GM18870 (cell line): ENCODE measurements around the gene AMT.
A peak's percentile ranks its signal among the peaks of the same experiment; 100 is the strongest.

ENCODE experiments used
- ATAC-seq: cut with Tn5 transposase; IDR thresholded peaks from one replicate; pipeline ENCODE4 v1.9.1; 2021; ENCODE audit warnings: moderate library complexity; ENCODE audit not compliant: unreplicated experiment

The AMT gene

GRCh38 chr3:49422379-49423248, at the start of gene AMT:
AMT (minus strand) TSS chr3:49422473; CDS start chr3:49422450, 23 bp downstream.
- no peak for ATAC-seq

DNA sequence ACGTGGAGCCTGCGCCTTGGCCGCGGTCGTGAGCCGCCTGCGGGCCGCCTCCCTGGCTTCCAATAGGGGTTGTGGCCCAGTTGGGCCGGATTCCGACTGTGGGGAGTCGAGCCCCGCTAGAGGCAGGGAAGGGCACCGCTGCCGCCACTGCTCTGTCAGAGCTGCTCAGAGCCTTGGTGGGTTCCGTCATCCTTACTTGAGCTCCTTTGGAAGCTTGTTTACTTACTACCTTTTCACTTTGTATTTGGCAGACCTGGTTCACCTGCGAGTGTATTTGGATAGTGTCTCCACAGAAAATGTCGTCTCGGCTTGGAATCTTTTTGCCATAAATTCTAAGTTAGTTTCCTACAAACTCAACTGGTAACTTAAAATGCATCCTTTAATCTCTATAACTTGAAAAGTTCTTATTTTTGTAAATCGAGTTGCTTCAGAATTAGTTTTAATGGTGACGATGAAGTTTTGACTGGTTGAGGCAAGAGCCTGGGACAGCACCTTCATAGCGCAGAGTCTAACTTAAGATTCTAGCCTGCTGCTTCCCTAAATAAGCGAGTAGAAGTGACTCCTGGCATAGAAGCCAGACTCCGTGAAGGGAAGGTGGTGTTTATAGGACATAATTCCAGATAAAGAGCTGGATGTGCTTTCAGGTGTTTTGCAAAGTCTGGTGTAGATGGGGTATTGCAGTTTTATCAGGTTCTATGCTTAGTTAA, 48.6 kb upstream of the AMT start:
- ATAC-seq: peak; percentile 19

- peak; percentile 67 for ATAC-seq
Measured at GRCh38 chr3:49469936-49470713, 47.9 kb upstream of the AMT start, which contains the start of gene DAG1. DAG1 (plus strand) TSS chr3:49470267; CDS start chr3:49510535, 40,268 bp downstream.

DNA sequence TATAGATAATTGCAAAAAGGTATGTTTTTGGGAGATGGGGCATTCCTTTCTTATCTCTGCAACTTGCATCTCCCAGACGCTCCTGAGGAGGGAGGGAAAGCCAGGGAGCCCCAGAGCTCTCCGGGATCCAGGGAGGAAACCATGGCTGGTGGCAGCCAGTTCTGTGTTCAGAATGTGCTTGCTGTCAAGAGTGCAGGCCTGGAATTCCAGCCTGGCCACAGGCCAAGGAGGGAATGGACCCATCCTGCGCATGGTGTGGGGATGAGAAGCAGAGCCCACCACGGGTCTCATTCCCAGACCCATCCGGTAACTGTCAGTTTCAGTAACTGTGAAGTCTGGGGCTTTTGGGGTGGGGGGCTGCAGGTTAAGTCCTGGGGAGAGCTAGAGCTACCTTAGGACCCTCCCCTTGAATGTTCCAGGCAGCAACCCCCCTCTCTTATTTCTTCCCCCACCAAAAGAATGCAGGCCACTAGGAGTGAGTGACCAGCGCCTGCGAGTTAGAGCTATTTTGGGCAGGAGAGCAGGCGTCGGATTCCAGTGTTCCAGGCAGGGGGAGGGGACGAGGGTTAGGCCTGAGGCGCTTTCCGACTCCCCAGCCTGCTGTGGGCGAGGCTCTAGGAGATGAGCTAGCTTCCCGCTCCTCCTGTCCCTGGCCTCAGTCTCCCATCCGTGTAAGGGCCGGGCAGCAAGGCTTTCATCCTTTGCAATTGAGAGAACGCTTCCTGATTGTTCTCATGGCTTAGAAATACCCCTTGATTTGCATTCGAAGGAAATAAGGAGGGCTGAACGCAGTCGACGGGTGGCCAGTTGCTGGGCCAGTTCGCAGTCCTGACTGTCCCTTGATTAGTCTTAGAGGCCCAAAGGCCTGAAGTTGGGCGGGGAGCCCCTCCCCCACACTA, 47.0 kb upstream of the AMT start:
- no peak for ATAC-seq

DNA sequence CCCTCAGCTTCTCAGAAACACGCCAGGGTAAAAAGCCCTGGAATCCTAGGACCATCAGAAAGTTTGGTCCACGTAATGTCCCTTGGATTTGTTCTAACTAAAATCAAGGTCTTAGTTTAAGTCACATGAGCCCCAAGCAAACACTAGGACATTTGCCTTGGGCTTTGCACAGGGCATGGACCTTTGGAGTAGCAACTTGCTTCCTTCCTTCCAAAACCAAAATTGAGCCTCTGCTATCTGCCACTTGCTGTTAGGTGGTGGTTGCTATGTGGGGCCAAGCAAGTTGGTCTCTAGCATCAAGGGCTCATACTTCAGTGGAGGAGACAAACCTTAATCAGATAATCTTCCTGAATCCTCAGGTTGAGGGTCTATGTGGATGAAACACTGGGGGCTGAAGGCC, 43.8 kb upstream of the AMT start:
- no peak for ATAC-seq

DNA sequence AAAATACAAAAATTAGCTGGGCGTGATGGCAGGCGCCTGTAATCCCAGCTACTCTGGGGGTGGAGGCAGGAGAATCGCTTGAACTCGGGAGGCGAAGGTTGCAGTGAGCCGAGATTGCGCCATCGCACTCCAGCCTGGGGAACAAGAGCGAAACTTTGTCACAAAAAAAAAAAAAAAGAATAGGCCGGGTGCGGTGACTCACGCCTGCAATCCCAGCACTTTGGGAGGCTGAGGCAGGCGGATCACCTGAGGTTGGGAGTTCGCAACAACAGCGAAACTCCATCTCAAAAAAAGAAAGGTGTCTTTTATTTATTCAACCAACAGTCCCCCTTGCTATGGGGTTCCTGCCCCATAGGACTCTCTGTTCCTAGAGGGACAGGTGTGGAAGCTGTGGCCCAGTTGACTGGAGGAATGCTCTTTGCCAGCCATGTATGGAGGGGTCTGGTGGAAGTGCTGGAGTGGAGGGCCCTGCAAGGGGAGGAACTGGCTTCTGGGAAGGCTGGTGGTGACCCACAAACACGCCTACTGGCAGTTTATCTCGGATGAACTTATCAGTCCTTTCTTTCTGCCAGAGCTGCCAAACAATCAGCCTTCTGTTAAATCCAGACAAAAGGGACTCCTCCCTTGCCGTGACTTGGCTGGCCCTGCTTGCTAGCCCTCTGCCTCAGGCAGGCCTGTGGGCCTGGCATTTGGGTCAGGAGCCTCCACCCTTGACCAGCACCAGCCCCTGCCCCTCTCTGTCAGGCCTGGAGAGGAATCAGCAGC, 43.2 kb upstream of the AMT start:
- ATAC-seq: no peak

GRCh38 chr3:49462222-49462621, 39.9 kb upstream of the AMT start:
- ATAC-seq: no peak

- ATAC-seq: no peak
Measured at GRCh38 chr3:49461443-49462171, 39.3 kb upstream of the AMT start.

DNA sequence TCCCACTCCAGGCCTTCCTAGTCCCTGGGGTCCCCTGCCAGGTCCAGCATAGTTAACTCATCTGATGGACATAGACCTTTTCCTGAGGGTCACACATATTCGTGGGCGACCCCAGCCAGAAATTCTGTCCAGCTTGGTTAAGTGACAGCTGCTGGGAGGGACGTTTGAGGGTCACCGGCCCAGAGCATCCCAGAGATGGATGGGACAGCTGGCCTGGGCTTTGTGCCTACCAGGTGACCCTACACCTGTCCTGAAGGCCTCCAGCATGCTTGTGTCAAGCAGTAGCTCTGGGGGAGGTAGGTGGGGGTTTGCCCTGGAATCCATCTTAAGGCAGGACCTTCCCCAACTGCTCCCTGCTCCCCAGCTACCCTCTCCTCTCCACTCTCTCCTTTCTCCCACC, 38.7 kb upstream of the AMT start:
- ATAC-seq: no peak

DNA sequence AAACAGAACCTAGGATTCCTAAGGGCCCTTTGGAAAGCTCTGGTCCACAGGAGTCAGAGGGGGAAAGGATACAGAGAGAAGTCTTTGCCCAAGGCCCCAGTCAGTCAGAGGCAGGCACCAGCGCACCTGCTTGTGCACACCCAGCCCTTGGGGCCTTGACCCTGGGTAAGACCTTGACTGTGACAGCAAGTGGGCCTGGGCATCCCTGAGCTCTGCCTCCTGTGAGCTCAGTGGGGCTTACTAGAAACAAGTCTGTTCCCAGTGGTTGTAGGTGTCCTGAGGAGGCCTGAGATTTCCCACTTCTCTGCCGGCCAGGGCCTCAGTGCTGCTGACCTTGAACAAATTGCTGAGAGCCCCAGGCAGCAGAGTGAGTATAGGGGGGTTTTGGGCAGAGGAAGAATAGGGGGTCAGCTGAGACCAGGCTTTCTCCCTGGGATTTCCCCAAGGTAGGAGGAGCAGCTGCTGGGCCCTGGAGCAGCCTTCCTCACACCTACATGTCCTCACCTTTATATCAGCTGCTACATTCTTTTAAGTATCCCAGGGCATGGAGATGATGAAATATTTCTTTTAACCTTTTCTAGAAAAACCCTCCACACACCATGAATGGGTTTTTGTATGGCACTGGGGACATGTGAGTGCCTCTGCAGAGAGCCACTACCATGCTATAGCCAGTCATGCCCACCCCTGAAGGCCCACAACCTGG, 38.1 kb upstream of the AMT start:
- ATAC-seq: no peak

GRCh38 chr3:49456466-49456865, 34.2 kb upstream of the AMT start:
- no peak for ATAC-seq

GRCh38 chr3:49454898-49455681, 32.8 kb upstream of the AMT start:
- ATAC-seq: no peak

DNA sequence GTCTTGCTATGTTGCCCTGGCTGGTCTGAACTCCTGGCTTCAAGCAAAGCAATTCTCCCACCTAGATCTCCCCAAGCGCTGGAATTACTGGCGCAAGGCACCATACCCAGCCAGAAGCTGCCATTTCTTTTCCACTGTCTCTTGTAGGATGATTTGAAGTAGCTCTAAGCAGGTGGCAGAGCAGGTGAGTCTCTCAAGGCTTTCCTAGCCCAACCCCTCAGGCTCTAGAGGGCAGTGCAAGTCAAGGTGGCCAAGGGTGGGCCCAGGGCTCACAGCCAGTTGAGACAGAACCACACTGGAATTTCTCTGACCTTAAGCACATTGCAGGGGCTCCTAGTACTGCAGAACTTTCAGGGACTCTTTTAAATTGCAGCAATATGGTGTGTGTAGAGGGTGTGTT, 32.2 kb upstream of the AMT start:
- ATAC-seq: no peak

GRCh38 chr3:49453621-49454020, 31.3 kb upstream of the AMT start:
- ATAC-seq: no peak

DNA sequence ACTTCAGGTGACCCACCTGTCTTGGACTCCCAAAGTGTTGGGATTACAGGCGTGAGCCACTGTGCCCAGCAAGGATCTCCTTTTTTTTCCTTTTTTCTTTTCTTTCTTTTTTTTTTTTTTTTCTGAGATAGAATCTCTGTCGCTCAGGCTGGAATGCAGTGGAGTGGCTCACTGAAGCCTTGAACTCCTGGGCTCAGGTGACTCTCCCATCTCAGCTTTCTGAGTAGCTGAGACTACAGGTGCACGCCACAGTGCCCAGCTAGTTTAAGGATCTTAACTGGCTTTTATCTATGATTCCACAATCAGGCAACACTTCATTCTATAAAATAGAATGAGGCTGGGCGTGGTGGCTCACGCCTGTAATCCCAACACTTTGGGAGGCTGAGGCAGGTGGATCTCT, 23.1 kb upstream of the AMT start:
- ATAC-seq: no peak

DNA sequence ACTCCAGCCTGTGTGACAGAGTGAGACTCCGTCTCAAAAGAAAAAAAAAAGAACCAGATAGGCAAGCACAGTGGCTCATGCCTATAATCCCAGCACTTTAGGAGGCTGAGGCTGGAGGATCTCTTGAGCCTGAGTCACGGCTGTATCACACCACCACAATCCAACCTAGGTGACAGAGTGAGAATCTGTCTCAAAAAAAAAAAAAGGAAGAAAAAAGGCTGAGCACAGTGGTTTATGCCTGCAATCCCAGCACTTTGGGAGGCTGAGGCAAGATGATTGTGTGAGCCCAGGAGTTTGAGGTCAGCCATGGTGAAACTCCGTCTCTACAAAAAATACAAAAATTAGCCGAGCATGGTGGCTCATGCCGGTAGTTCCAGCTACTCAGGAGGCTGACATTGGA, 12.5 kb upstream of the AMT start:
- ATAC-seq: no peak

DNA sequence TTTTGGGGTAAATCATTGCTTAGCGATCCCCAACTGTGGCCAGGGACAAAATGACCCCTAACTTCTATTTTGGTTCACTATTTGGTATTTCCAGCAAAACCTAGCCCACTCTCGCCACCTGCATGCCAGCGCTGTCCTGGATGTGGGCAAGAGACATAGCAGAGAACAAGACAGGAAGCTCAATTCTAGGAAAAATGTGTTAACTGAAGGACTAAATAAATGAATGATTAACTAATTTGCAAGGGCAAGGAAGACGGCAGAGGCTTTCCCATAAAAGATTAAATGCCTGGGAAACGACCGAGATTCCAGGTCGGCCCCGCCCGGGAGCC, 6.4 kb upstream of the AMT start:
- no peak for ATAC-seq

- no peak for ATAC-seq
Measured at GRCh38 chr3:49427586-49427985, 5.3 kb upstream of the AMT start.
